ENCODE measurements around the gene NFATC1. TPM values are rescaled to one million over a fixed set of nuclear protein-coding genes. Genes with fewer than 3 reads are reported as not detected.

Gene NFATC1
- total and polyA plus RNA-seq, 2 experiments from 2014 or later = 4.2 to 11.3 TPM

- no peaks in the 10 kb centered on the region for H3K9me3 ChIP-seq (ENCODE audit: low read depth)
- DNase-seq (ENCODE audit: low spot score) = no peak
- no peak overlapping the region for H3K27ac ChIP-seq
- H3K36me3 ChIP-seq (replicated peaks; ENCODE audit: insufficient read depth, low read depth) = no peaks in the 10 kb centered on the region
- H3K79me2 ChIP-seq = no peaks in the 10 kb centered on the region
- H3K4me3 ChIP-seq = no peak overlapping the region
- H3K27me3 ChIP-seq = no peaks in the 10 kb centered on the region
- no peaks in the 10 kb centered on the region for H3K9me2 ChIP-seq (replicated peaks; ENCODE audit: insufficient read depth)
- H4K20me1 ChIP-seq (ENCODE audit: insufficient read depth, poor library complexity, severe bottlenecking) = no peaks in the 10 kb centered on the region
- 92% methylated on average over 26 of the region's 31 CpGs for WGBS (ENCODE audit: low lambda C conversion rate, missing lambda C conversion rate)
- peaks cover 13% of the 10 kb centered on the region for H3K4me1 ChIP-seq (ENCODE audit: insufficient read depth)
- no peak overlapping the region for H3K4me2 ChIP-seq
- no peak overlapping the region for H2AFZ ChIP-seq
- no peak for TF ChIP-seq EZH2 (IDR thresholded peaks at IDR 0.05; ENCODE audit: borderline replicate concordance)
- no peak for TF ChIP-seq EZH2phosphoT487 (IDR thresholded peaks at IDR 0.05; ENCODE audit: low read depth, severe bottlenecking, unreplicated experiment)
- no peak for TF ChIP-seq CTCF (IDR thresholded peaks at IDR 0.05; ENCODE audit: poor library complexity)
Observed at GRCh38 chr18:79440316-79441110, 44.8 kb downstream of the NFATC1 start.

GRCh38 chr18:79441420-79441819 is 45.7 kb downstream of the NFATC1 start:
- Histone ChIP-seq H3K9me2 (replicated peaks; ENCODE audit: insufficient read depth) (no peaks in the 10 kb centered on the region), H3K4me3 (no peak overlapping the region), H2AFZ (no peak overlapping the region), H3K36me3 (replicated peaks; ENCODE audit: insufficient read depth, low read depth) (no peaks in the 10 kb centered on the region), H3K9me3 (ENCODE audit: low read depth) (no peaks in the 10 kb centered on the region), H3K4me1 (ENCODE audit: insufficient read depth) (peaks cover 13% of the 10 kb centered on the region), H4K20me1 (ENCODE audit: insufficient read depth, poor library complexity, severe bottlenecking) (no peaks in the 10 kb centered on the region), H3K4me2 (no peak overlapping the region), H3K27me3 (no peaks in the 10 kb centered on the region), H3K79me2 (no peaks in the 10 kb centered on the region), H3K27ac (no peak overlapping the region)
- TF ChIP-seq CTCF (IDR thresholded peaks at IDR 0.05; ENCODE audit: poor library complexity) (no peak), EZH2phosphoT487 (IDR thresholded peaks at IDR 0.05; ENCODE audit: low read depth, severe bottlenecking, unreplicated experiment) (no peak), EZH2 (IDR thresholded peaks at IDR 0.05; ENCODE audit: borderline replicate concordance) (no peak)
- no peak for DNase-seq (ENCODE audit: low spot score)
- 95% methylated on average over 16 of the region's 16 CpGs for WGBS (ENCODE audit: low lambda C conversion rate, missing lambda C conversion rate)

GRCh38 chr18:79442508-79443221 is 46.9 kb downstream of the NFATC1 start:
- H3K27me3 ChIP-seq = no peaks in the 10 kb centered on the region
- H3K4me2 ChIP-seq = no peak overlapping the region
- H4K20me1 ChIP-seq (ENCODE audit: insufficient read depth, poor library complexity, severe bottlenecking) = no peaks in the 10 kb centered on the region
- WGBS (ENCODE audit: low lambda C conversion rate, missing lambda C conversion rate) = 83% methylated on average over 23 of the region's 29 CpGs
- no peaks in the 10 kb centered on the region for H3K36me3 ChIP-seq (replicated peaks; ENCODE audit: insufficient read depth, low read depth)
- no peaks in the 10 kb centered on the region for H3K79me2 ChIP-seq
- peaks cover 13% of the 10 kb centered on the region for H3K4me1 ChIP-seq (ENCODE audit: insufficient read depth)
- TF ChIP-seq EZH2phosphoT487 (IDR thresholded peaks at IDR 0.05; ENCODE audit: low read depth, severe bottlenecking, unreplicated experiment) (no peak), CTCF (IDR thresholded peaks at IDR 0.05; ENCODE audit: poor library complexity) (no peak), EZH2 (IDR thresholded peaks at IDR 0.05; ENCODE audit: borderline replicate concordance) (no peak)
- H3K9me2 ChIP-seq (replicated peaks; ENCODE audit: insufficient read depth) = no peaks in the 10 kb centered on the region
- H3K9me3 ChIP-seq (ENCODE audit: low read depth) = no peaks in the 10 kb centered on the region
- H2AFZ ChIP-seq = no peak overlapping the region
- no peak overlapping the region for H3K4me3 ChIP-seq
- no peak for DNase-seq (ENCODE audit: low spot score)
- H3K27ac ChIP-seq = no peak overlapping the region
